Activated T-helper 2 cell treated with anti-CD3 and anti-CD28 coated beads, Interferon-gamma antibody, Interleukin-2, Interleukin-4, amounts not matched to agents 10 μg/mL and 5 μg/mL and 100 μg/mL, durations not matched to agents 14 hours and 24 hours and 36 hours (primary cell): ENCODE results near the gene SGO1. TPM values are rescaled to one million over a fixed set of nuclear protein-coding genes. Genes with fewer than 3 reads are reported as not detected.

ENCODE experiments used
- DNase-seq: peaks from one replicate; pipeline ENCODE4 v3.0.0; 2021; ENCODE audit warnings: low spot score
- H3K27ac Mint-ChIP-seq: one replicate; pipeline ENCODE4 v1.8.0; 2021; ENCODE audit warnings: mixed read lengths
- H3K27me3 Mint-ChIP-seq: one replicate; pipeline ENCODE4 v1.8.0; 2021; ENCODE audit warnings: low read depth, mixed read lengths
- H3K36me3 Mint-ChIP-seq: one replicate; pipeline ENCODE4 v1.8.0; 2021; ENCODE audit warnings: low read depth, mixed read lengths
- H3K4me1 Mint-ChIP-seq: one replicate; pipeline ENCODE4 v1.8.0; 2021; ENCODE audit warnings: low read depth, mixed read lengths
- H3K4me3 Mint-ChIP-seq: one replicate; pipeline ENCODE4 v1.8.0; 2021; ENCODE audit warnings: low read depth, mild to moderate bottlenecking, moderate library complexity, mixed read lengths
- H3K9me3 Mint-ChIP-seq: one replicate; pipeline ENCODE4 v1.8.0; 2021; ENCODE audit warnings: mixed read lengths
- intact Hi-C: fragments of 100-400 bp; cut with micrococcal nuclease; formaldehyde crosslinking; loops from one replicate; pipeline ENCODE4 v1.15.1; 2023
- total RNA-seq: library from RNA; stranded (reverse); gene quantifications from 2 replicates; pipeline ENCODE4 v1.2.3, GENCODE V29; 2022

SGO1 gene
- total RNA-seq, 1 donor from 2014 or later, result 20.8 TPM

DNA sequence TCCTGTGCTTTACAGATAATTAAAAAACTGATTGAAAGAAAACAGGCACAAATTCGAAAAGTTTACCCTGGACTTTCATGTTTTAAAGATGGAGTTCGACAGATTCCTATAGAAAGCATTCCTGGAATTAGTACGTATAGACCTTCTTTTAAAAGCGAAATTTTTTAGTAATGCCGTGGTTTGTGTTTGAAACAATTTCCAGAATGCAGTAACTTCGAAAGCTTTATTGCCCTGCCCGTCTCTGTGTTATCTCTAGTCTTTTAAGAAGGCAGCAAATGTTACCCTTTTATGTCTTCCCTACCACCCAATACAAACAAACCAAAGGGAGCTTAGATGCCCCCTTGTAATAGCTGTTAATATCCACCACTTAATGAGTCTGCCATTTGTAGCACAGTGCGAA is 39.7 kb downstream of the SGO1 start:
- Mint-ChIP-seq H3K36me3 (peaks cover 51% of the 10 kb centered on the region), H3K27ac (no peak overlapping the region), H3K4me1 (peaks cover 6% of the 10 kb centered on the region), H3K27me3 (no peaks in the 10 kb centered on the region), H3K9me3 (no peaks in the 10 kb centered on the region), H3K4me3 (no peak overlapping the region)
- no peak for DNase-seq
- intact Hi-C loops, result no loop called here

GRCh38 chr3:20145874-20146273 is 40.1 kb downstream of the SGO1 start:
- Mint-ChIP-seq H3K27ac (no peak overlapping the region), H3K4me3 (no peak overlapping the region), H3K9me3 (no peaks in the 10 kb centered on the region), H3K27me3 (no peaks in the 10 kb centered on the region), H3K36me3 (peaks cover 51% of the 10 kb centered on the region), H3K4me1 (peaks cover 6% of the 10 kb centered on the region)
- DNase-seq, result no peak
- intact Hi-C loops, result no loop called here

DNA sequence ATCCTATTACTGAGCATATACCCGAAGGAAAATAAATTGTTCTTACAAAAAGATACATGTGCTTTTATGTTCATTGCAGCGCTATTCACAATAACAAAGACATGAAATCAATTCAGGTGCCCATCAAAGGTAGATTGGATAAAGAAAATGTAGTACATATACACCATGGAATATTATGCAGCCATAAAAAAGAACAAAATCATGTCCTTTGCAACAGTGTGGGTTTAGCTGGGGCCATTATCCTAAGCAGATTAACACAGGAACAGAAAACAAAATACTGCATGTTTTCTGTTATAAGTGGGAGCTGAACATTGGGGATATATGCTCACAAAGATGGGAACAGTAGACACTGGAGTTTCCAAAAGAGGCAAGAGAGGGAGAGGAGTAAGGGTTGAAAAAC is 42.5 kb downstream of the SGO1 start:
- Mint-ChIP-seq H3K27ac (no peak overlapping the region), H3K27me3 (no peaks in the 10 kb centered on the region), H3K36me3 (peaks cover 35% of the 10 kb centered on the region), H3K9me3 (no peaks in the 10 kb centered on the region), H3K4me1 (peaks cover 3% of the 10 kb centered on the region), H3K4me3 (no peak overlapping the region)
- intact Hi-C loops, result no loop called here
- DNase-seq, result no peak

GRCh38 chr3:20142517-20142916 is 43.5 kb downstream of the SGO1 start:
- H3K27ac Mint-ChIP-seq, result no peak overlapping the region
- H3K9me3 Mint-ChIP-seq, result no peaks in the 10 kb centered on the region
- DNase-seq, result no peak
- no peak overlapping the region for H3K4me3 Mint-ChIP-seq
- intact Hi-C loops, result no loop called here
- H3K27me3 Mint-ChIP-seq, result no peaks in the 10 kb centered on the region
- H3K36me3 Mint-ChIP-seq, result peaks cover 26% of the 10 kb centered on the region
- H3K4me1 Mint-ChIP-seq, result peaks cover 3% of the 10 kb centered on the region

DNA sequence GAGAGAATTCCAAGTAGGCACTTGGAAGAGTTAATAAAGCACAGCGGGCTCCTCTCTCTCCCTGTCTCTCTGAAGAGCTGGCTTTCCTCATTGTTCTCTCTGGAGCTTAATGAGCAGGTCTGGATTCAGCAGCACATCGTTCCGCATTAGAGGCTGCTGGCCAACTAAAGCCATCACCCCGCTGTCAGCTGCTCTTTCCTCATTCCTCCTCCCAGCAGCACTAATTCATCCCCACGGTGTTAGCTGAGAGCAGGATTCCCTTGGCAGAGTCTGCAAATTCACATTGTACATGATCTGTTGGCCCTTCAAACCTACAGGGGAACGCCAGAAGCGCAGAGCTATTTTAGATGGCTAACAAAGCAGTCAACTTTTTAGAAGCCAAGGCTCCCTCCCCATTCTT is 44.2 kb downstream of the SGO1 start:
- DNase-seq, result no peak
- Mint-ChIP-seq H3K4me1 (peaks cover 5% of the 10 kb centered on the region), H3K27ac (no peak overlapping the region), H3K36me3 (peaks cover 29% of the 10 kb centered on the region), H3K27me3 (no peaks in the 10 kb centered on the region), H3K9me3 (no peaks in the 10 kb centered on the region), H3K4me3 (no peak overlapping the region)
- intact Hi-C loops, result no loop called here

DNA sequence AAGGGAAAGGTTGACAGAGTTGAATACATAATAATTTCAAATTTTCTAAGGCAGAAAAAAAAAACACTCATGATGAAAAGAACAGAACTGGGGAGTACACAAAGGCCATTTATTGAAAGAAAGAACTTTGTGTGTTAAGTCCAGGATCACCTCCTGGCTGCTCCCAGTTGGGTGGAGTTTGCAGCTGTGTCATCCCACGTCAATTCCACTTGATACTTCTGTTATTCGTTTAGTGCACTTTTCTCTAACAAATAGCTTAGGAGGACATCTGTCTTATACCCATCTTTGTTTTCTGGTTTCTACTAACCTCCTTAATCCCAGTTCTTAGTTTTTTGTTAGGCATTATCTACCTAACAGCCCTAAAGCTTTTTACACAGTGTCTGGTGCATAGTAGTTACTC is 44.7 kb downstream of the SGO1 start:
- intact Hi-C loops, result no loop called here
- Mint-ChIP-seq H3K9me3 (no peaks in the 10 kb centered on the region), H3K4me1 (peaks cover 6% of the 10 kb centered on the region), H3K27me3 (no peaks in the 10 kb centered on the region), H3K4me3 (no peak overlapping the region), H3K36me3 (peaks cover 31% of the 10 kb centered on the region), H3K27ac (no peak overlapping the region)
- no peak for DNase-seq

- peaks cover 6% of the 10 kb centered on the region for H3K4me1 Mint-ChIP-seq
- no peak overlapping the region for H3K4me3 Mint-ChIP-seq
- DNase-seq, result no peak
- no peaks in the 10 kb centered on the region for H3K27me3 Mint-ChIP-seq
- H3K9me3 Mint-ChIP-seq, result no peaks in the 10 kb centered on the region
- intact Hi-C loops, result no loop called here
- H3K27ac Mint-ChIP-seq, result no peak overlapping the region
- peaks cover 31% of the 10 kb centered on the region for H3K36me3 Mint-ChIP-seq
Observed at GRCh38 chr3:20140881-20141280, 45.1 kb downstream of the SGO1 start.

DNA sequence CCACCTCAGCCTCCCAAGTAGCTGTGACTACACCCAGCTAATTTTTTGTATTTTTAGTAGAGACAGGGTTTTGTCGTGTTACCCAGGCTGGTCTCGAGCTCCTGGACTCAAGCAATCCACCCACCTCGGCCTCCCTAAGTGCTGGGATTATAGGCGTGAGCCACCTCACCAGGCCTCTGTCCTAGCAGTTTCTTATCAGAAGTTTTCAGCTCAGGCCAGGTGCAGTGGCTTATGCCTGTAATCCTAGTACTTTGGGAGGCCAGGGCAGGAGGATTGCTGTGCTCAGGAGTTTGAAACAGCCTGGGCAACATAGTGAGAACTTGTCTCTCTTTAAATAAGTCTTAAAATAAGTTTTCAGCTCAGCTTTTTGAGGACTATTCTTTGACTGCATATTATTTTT is 48.4 kb downstream of the SGO1 start:
- DNase-seq, result no peak
- no peak overlapping the region for H3K4me3 Mint-ChIP-seq
- intact Hi-C loops, result loop anchor here (2.0 kb wide), 1 partner anchor 77 kb away; no protein-coding TSS in a partner anchor
- H3K9me3 Mint-ChIP-seq, result no peaks in the 10 kb centered on the region
- peaks cover 5% of the 10 kb centered on the region for H3K4me1 Mint-ChIP-seq
- no peak overlapping the region for H3K27ac Mint-ChIP-seq
- H3K27me3 Mint-ChIP-seq, result no peaks in the 10 kb centered on the region
- peaks cover 17% of the 10 kb centered on the region for H3K36me3 Mint-ChIP-seq

DNA sequence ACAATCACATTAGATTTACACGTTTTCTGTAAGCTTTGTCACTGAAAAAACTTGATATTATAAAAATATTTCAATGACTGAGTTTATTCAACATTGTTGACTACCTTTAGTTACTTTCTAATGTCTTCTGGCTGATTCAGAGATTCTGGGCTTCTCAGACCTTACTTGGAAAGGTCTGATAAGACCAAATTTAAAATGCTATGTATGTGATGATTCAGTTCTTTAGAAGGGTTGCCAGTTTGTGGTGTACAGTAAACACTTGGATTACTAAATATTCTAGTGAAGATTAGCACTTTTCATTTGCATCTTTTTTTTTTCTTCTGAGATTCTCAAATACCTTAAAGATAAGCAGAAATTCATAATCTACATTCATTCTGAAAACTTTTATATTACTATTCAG is 49.8 kb downstream of the SGO1 start:
- H3K9me3 Mint-ChIP-seq, result no peaks in the 10 kb centered on the region
- H3K4me3 Mint-ChIP-seq, result no peak overlapping the region
- DNase-seq, result no peak
- H3K27ac Mint-ChIP-seq, result no peak overlapping the region
- peaks cover 12% of the 10 kb centered on the region for H3K36me3 Mint-ChIP-seq
- H3K27me3 Mint-ChIP-seq, result no peaks in the 10 kb centered on the region
- peaks cover 5% of the 10 kb centered on the region for H3K4me1 Mint-ChIP-seq
- intact Hi-C loops, result loop anchor here (2.0 kb wide), 1 partner anchor 75 kb away; no protein-coding TSS in a partner anchor

GRCh38 chr3:20130106-20130505 is 55.9 kb downstream of the SGO1 start:
- Mint-ChIP-seq H3K9me3 (no peaks in the 10 kb centered on the region), H3K4me3 (no peak overlapping the region), H3K27me3 (no peaks in the 10 kb centered on the region), H3K36me3 (peaks cover 30% of the 10 kb centered on the region), H3K27ac (no peak overlapping the region), H3K4me1 (peaks cover 2% of the 10 kb centered on the region)
- DNase-seq, result no peak
- intact Hi-C loops, result no loop called here

GRCh38 chr3:20128358-20128757 is 57.6 kb downstream of the SGO1 start:
- no peak for DNase-seq
- Mint-ChIP-seq H3K36me3 (peaks cover 40% of the 10 kb centered on the region), H3K4me1 (peaks cover 2% of the 10 kb centered on the region), H3K27me3 (no peaks in the 10 kb centered on the region), H3K27ac (no peak overlapping the region), H3K4me3 (no peak overlapping the region), H3K9me3 (no peaks in the 10 kb centered on the region)
- intact Hi-C loops, result no loop called here

DNA sequence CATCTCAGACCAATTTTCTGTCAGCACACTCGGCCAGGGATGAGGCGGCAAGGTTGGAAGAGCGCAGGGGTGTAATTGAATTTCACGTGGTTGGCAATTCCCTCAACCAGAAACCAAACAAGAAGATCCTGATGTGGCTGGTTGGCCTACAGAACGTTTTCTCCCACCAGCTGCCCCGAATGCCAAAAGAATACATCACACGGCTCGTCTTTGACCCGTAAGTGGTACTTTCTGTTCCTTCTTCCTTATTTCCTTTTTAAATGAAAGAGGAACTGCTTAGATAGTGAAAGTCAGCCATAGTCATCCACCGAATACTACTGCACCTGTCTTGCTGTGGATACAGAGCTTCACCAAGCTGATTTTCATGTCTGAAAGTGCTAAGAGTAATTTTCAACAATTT is 60.1 kb downstream of the SGO1 start:
- Mint-ChIP-seq H3K27me3 (no peaks in the 10 kb centered on the region), H3K4me1 (peaks cover 2% of the 10 kb centered on the region), H3K36me3 (peaks cover 55% of the 10 kb centered on the region), H3K27ac (no peak overlapping the region), H3K4me3 (no peak overlapping the region), H3K9me3 (no peaks in the 10 kb centered on the region)
- intact Hi-C loops, result no loop called here
- DNase-seq, result no peak

DNA sequence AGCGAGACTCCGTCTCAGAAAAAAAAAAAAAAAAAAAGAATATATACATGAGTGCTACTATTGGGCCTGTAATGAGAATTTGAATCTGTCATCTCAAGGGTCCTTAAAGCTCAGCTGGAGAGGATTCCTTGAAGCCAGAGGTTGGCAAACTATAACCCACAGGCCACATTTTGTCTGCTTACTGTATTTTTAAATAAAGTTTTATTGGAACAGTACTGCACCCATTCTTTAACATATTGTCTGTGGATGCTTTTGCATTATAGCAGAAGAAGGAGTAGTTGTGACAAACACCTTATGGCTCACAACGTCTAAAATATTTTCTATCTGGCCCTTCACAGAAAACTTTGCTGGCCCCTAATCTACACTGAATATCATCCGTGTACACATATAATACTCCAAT is 60.7 kb downstream of the SGO1 start:
- H3K9me3 Mint-ChIP-seq, result no peaks in the 10 kb centered on the region
- no peak overlapping the region for H3K4me3 Mint-ChIP-seq
- intact Hi-C loops, result no loop called here
- H3K4me1 Mint-ChIP-seq, result peaks cover 2% of the 10 kb centered on the region
- no peaks in the 10 kb centered on the region for H3K27me3 Mint-ChIP-seq
- no peak for DNase-seq
- no peak overlapping the region for H3K27ac Mint-ChIP-seq
- H3K36me3 Mint-ChIP-seq, result peaks cover 61% of the 10 kb centered on the region

DNA sequence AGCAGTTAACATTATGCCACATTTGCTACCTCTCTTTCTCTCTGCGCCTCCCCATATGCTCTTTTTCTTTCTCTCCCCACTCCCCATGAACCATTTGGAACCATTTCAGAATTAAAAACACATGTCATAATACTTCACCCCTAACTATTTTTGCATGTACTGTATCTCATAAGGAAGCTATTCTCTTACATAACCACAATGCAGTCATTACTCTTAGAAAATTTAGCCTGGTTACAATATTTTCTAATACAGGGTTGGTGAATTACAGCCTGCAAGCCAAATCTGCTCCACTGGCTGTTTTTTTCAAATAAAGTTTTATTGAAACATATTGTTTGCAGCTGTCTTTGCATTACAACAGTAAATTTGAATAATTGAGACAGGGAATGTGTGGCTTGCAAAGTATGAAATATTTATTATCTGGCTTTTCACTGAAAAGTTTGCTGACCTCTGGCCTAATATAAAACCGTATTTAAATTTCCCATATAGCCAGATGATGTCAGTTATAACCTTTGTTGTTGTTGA is 62.8 kb downstream of the SGO1 start:
- DNase-seq, result no peak
- Mint-ChIP-seq H3K27me3 (no peaks in the 10 kb centered on the region), H3K36me3 (peaks cover 62% of the 10 kb centered on the region), H3K4me3 (no peak overlapping the region), H3K9me3 (no peaks in the 10 kb centered on the region), H3K4me1 (peaks cover 2% of the 10 kb centered on the region), H3K27ac (no peak overlapping the region)
- intact Hi-C loops, result no loop called here
